GM12892 (cell line): ENCODE measurements around the gene FGF11.

ENCODE experiments used
- POLR2A ChIP-seq: IDR thresholded peaks from 2 replicates; pipeline ENCODE4 v1.6.1; 2011; ENCODE audit warnings: low read depth, low read length, control low read depth
- POLR2AphosphoS5 ChIP-seq: IDR thresholded peaks from 2 replicates; pipeline ENCODE4 v1.6.1; 2011; ENCODE audit warnings: low read depth, low read length, control low read depth
- TAF1 ChIP-seq: IDR thresholded peaks from 2 replicates; pipeline ENCODE4 v1.6.1; 2011; ENCODE audit warnings: low read depth, mild to moderate bottlenecking, control low read depth, low read length, borderline replicate concordance

GRCh38 chr17:7460850-7461660, 21.7 kb downstream of the FGF11 start:
- no peak for TF ChIP-seq POLR2A
- TF ChIP-seq POLR2AphosphoS5 = no peak
- TF ChIP-seq TAF1 = no peak
